Vagina (tissue), 2 donors: ENCODE results near the gene HOXB3. TPM values are rescaled to one million over a fixed set of nuclear protein-coding genes. Genes with fewer than 3 reads are reported as not detected.

Experiments
- DNase-seq, 2 donors: peaks; one replicate each; pipeline ENCODE4 v3.0.0-alpha.2; 2017; ENCODE audit errors: extremely low spot score in 2 of 2
- H3K27ac ChIP-seq: fragments of 200-600 bp; sonication (generic); one replicate; pipeline ENCODE4 v1.5.1; 2019
- H3K27me3 ChIP-seq: fragments of 200-600 bp; sonication (generic); one replicate; pipeline ENCODE4 v1.5.1; 2019
- H3K36me3 ChIP-seq, 2 donors: fragments of 200-600 bp; sonication (generic); one replicate each; pipeline ENCODE4 v1.5.1; 2017 to 2019
- H3K4me1 ChIP-seq: fragments of 200-600 bp; sonication (generic); one replicate; pipeline ENCODE4 v1.5.1; 2019
- H3K4me3 ChIP-seq, 2 donors: fragments of 200-600 bp; sonication (generic); 1 replicate in 1 of 2; 2 replicates in 1 of 2; pipeline ENCODE4 v1.5.1; 2016 to 2019
- H3K9me3 ChIP-seq: fragments of 200-600 bp; sonication (generic); one replicate; pipeline ENCODE4 v1.5.1; 2019
- CTCF ChIP-seq, 3 experiments: fragments of 450-650 bp in 2 of 3; fragments of 200-600 bp in 1 of 3; sonication (generic) in 1 of 3; IDR thresholded peaks; one replicate each; pipeline ENCODE4 v1.5.1; 2017 to 2019; ENCODE audit warnings: antibody characterized with exemption in 3 of 3, mild to moderate bottlenecking in 2 of 3, moderate library complexity in 2 of 3
- POLR2A ChIP-seq, 2 donors: fragments of 450-650 bp; IDR thresholded peaks; one replicate each; pipeline ENCODE4 v1.6.1; 2017; ENCODE audit warnings: antibody characterized with exemption in 2 of 2, mild to moderate bottlenecking in 2 of 2, moderate library complexity in 2 of 2
- POLR2AphosphoS5 ChIP-seq, 2 donors: sonication (generic); formaldehyde crosslinking; IDR thresholded peaks; one replicate each; pipeline ENCODE4 v1.9.0; 2017; ENCODE audit warnings: antibody characterized with exemption in 2 of 2, mild to moderate bottlenecking in 2 of 2, low read depth in 1 of 2; ENCODE audit not compliant: insufficient read depth in 1 of 2
- intact Hi-C: fragments of 100-400 bp; cut with DNase I; formaldehyde crosslinking; loops from one replicate; pipeline ENCODE4 v1.15.1; 2023
- total RNA-seq: library from RNA; depleted of rRNA; stranded (reverse); fragments of >200 nt; gene quantifications from one replicate; pipeline ENCODE4 v1.2.3, GENCODE V29; 2016

The HOXB3 gene
- total RNA-seq, 1 donor from 2014 or later = 17.7 TPM

DNA sequence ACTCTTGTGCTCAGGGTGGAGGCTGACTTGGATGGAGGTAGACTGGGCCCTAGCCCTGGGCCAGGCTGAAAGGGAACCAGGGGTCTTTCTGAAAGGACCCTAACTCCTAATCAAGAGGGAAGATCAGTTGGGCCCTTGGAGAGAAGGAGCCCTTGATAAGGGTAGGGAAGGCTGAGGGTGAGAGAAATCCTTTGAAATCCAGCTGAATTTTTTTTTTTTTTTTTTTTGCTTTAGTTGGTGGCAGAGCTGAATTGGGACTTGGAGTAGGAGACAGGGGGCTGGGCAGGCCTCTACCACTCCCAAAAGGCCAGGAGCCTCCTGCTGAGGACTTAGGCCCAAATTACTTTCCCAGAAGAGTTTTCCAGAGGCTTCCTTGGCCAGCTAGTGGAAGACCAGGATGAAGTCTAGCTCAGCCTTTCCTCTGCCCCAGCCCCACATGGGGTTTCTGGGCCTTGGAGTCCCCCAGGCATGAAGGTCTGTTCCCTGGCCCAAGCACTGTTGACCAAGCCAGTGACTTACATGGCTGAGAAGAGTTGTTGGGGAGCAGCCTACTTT lies 643 bp upstream of the HOXB3 start:
- intact Hi-C loops = loop anchor here (10.0 kb wide), 1 partner anchor 566 kb away; no protein-coding TSS in a partner anchor
- DNase-seq = no peak
- H3K27me3 ChIP-seq = peaks cover 6% of the 10 kb centered on the region
- peaks cover 18% of the 10 kb centered on the region for H3K4me1 ChIP-seq
- no peaks in the 10 kb centered on the region for H3K9me3 ChIP-seq
- H3K27ac ChIP-seq = no peak overlapping the region
- no peak overlapping the region for H3K4me3 ChIP-seq
- no peaks in the 10 kb centered on the region for H3K36me3 ChIP-seq
- TF ChIP-seq POLR2A (IDR thresholded peaks at IDR 0.05) (no peak), POLR2AphosphoS5 (IDR thresholded peaks at IDR 0.05; ENCODE audit: insufficient read depth in 1 of 2, low read depth in 1 of 2) (no peak), CTCF (IDR thresholded peaks at IDR 0.05) (no peak)

- Histone ChIP-seq H3K27ac (no peak overlapping the region), H3K27me3 (peaks cover 6% of the 10 kb centered on the region), H3K4me1 (peaks cover 26% of the 10 kb centered on the region), H3K4me3 (peak overlapping the region in 1 of 2 donors; percentile 8), H3K36me3 (no peaks in the 10 kb centered on the region), H3K9me3 (no peaks in the 10 kb centered on the region)
- TF ChIP-seq POLR2A (IDR thresholded peaks at IDR 0.05) = no peak
- TF ChIP-seq CTCF (IDR thresholded peaks at IDR 0.05) = no peak
- TF ChIP-seq POLR2AphosphoS5 (IDR thresholded peaks at IDR 0.05; ENCODE audit: insufficient read depth in 1 of 2, low read depth in 1 of 2) = no peak
- intact Hi-C loops = no loop called here
- no peak for DNase-seq
Observed at GRCh38 chr17:48589060-48589830, 796 bp downstream of the HOXB3 start.

GRCh38 chr17:48588528-48588927 lies 1.5 kb downstream of the HOXB3 start:
- Histone ChIP-seq H3K4me1 (peaks cover 25% of the 10 kb centered on the region), H3K27ac (peak overlapping the region; percentile 8), H3K9me3 (no peaks in the 10 kb centered on the region), H3K4me3 (no peak overlapping the region), H3K27me3 (peaks cover 6% of the 10 kb centered on the region), H3K36me3 (no peaks in the 10 kb centered on the region)
- intact Hi-C loops = no loop called here
- no peak for DNase-seq
- TF ChIP-seq POLR2A (IDR thresholded peaks at IDR 0.05) = no peak
- TF ChIP-seq POLR2AphosphoS5 (IDR thresholded peaks at IDR 0.05; ENCODE audit: insufficient read depth in 1 of 2, low read depth in 1 of 2) = no peak
- TF ChIP-seq CTCF (IDR thresholded peaks at IDR 0.05) = no peak

GRCh38 chr17:48588074-48588415 lies 2.0 kb downstream of the HOXB3 start:
- H3K27ac ChIP-seq = peak overlapping the region; percentile 8
- peaks cover 20% of the 10 kb centered on the region for H3K4me1 ChIP-seq
- H3K27me3 ChIP-seq = peaks cover 5% of the 10 kb centered on the region
- no peak overlapping the region for H3K4me3 ChIP-seq
- TF ChIP-seq CTCF (IDR thresholded peaks at IDR 0.05) = no peak
- H3K36me3 ChIP-seq = no peaks in the 10 kb centered on the region
- DNase-seq = no peak
- H3K9me3 ChIP-seq = no peaks in the 10 kb centered on the region
- intact Hi-C loops = no loop called here
